BJ (cell line): Measurements from ENCODE around the gene GADD45G. TPM values are rescaled to one million over a fixed set of nuclear protein-coding genes. Genes with fewer than 3 reads are reported as not detected.

ENCODE experiments used
- CTCF ChIA-PET: fragments of 350-600 bp; formaldehyde crosslinking; extraction: SDS; loops from one replicate; lab custom pipeline; 2021; ENCODE audit warnings: antibody characterized with exemption, inconsistent platforms; lab: Yijun Ruan, JAX
- POLR2A ChIA-PET: fragments of 300-600 bp; sonication (Branson Sonifier 250); formaldehyde crosslinking; extraction: SDS; loops from one replicate; lab custom pipeline; 2021; ENCODE audit warnings: antibody characterized with exemption; lab: Charles Lee
- DNase-seq: peaks from one replicate; pipeline ENCODE4 v3.0.0-alpha.2; 2011; ENCODE audit warnings: low read depth
- H3K27me3 ChIP-seq: 2 replicates; pipeline ENCODE4 v1.6.0; 2011; ENCODE audit warnings: low read length; ENCODE audit not compliant: control insufficient read depth, insufficient read depth
- H3K36me3 ChIP-seq: 2 replicates; pipeline ENCODE4 v1.5.1; 2011; ENCODE audit warnings: low read length; ENCODE audit not compliant: control insufficient read depth, insufficient read depth
- H3K4me3 ChIP-seq: 2 replicates; pipeline ENCODE4 v1.5.1; 2011; ENCODE audit warnings: low read depth, mild to moderate bottlenecking, control low read depth, low read length
- CTCF ChIP-seq: IDR thresholded peaks from 2 replicates; pipeline ENCODE4 v1.5.1; 2011; ENCODE audit warnings: low read depth, mild to moderate bottlenecking, control low read depth, inconsistent platforms, low read length, moderate library complexity; ENCODE audit not compliant: insufficient read depth
- polyA plus RNA-seq: library from polyadenylated mRNA; depleted of rRNA; stranded (reverse); fragments of >200 nt; gene quantifications from 2 replicates; pipeline ENCODE4 v1.2.3, GENCODE V29; 2011

The GADD45G gene
- polyA plus RNA-seq, 1 experiment: 0.07 TPM

GRCh38 chr9:89613912-89614892, 9.4 kb downstream of the GADD45G start:
- DNase-seq: no peak
- CTCF ChIA-PET: interaction anchor here (0.9 to 1.9 kb wide), 4 partner anchors 9 to 488 kb away, joined by 3 to 7 read pairs (median 3); no protein-coding TSS in a partner anchor
- no peak for TF ChIP-seq CTCF
- Histone ChIP-seq H3K36me3 (no peaks in the 10 kb centered on the region), H3K4me3 (no peak overlapping the region), H3K27me3 (peaks cover 2% of the 10 kb centered on the region)
- POLR2A ChIA-PET: interaction anchor here (0.6 kb wide), 1 partner anchor 118 kb away, joined by 3 read pairs; no protein-coding TSS in a partner anchor

- Histone ChIP-seq H3K4me3 (no peak overlapping the region), H3K36me3 (no peaks in the 10 kb centered on the region), H3K27me3 (no peaks in the 10 kb centered on the region; the same call in 1 of the 2 replicates)
- ChIA-PET POLR2A (no interaction called here), CTCF (interaction anchor here (1.1 kb wide), 1 partner anchor 12 kb away, joined by 4 read pairs; no protein-coding TSS in a partner anchor)
- TF ChIP-seq CTCF: no peak
- DNase-seq: no peak
Measured at GRCh38 chr9:89615661-89616060, 10.8 kb downstream of the GADD45G start.

GRCh38 chr9:89616411-89616810, 11.6 kb downstream of the GADD45G start:
- CTCF ChIA-PET: interaction anchor here (1.1 kb wide), 1 partner anchor 13 kb away, joined by 4 read pairs; no protein-coding TSS in a partner anchor
- H3K4me3 ChIP-seq: no peak overlapping the region
- no peaks in the 10 kb centered on the region; the same call in 1 of the 2 replicates for H3K27me3 ChIP-seq
- DNase-seq: no peak
- H3K36me3 ChIP-seq: no peaks in the 10 kb centered on the region
- TF ChIP-seq CTCF: no peak
- POLR2A ChIA-PET: no interaction called here

- POLR2A ChIA-PET: no interaction called here
- DNase-seq: no peak
- CTCF ChIA-PET: no interaction called here
- Histone ChIP-seq H3K36me3 (no peaks in the 10 kb centered on the region), H3K27me3 (no peaks in the 10 kb centered on the region; the same call in 1 of the 2 replicates), H3K4me3 (no peak overlapping the region)
- no peak for TF ChIP-seq CTCF
Measured at GRCh38 chr9:89617978-89618377, 13.2 kb downstream of the GADD45G start.

- ChIA-PET CTCF (no interaction called here), POLR2A (no interaction called here)
- no peaks in the 10 kb centered on the region; the same call in 1 of the 2 replicates for H3K27me3 ChIP-seq
- TF ChIP-seq CTCF: no peak
- DNase-seq: no peak
- no peak overlapping the region for H3K4me3 ChIP-seq
- H3K36me3 ChIP-seq: no peaks in the 10 kb centered on the region
Measured at GRCh38 chr9:89619019-89619418, 14.2 kb downstream of the GADD45G start.
